Putamen (tissue), 1 donor: Measurements from ENCODE around the gene TSG101.

Experiments used
- DNase-seq: peaks from one replicate; pipeline ENCODE4 v3.0.0-alpha.2; 2016; ENCODE audit warnings: low spot score

The TSG101 gene

DNA sequence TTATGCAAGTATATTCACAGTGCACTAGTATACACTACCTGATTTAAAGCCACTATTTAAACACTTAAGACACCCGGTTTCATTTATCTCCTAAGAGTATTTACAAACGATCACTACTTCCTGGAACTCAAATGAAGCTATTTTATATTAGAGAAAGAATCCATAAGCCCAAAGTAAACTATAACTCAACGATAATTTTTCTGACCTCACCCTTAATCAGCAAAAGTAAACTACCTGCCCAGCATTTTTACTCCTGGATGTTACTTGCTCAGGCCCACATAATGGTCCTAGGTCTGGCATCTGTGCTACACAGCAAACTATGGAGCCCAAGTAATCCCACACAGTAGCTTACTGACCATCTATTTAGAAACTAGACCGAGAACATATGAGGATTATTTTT is 33.4 kb downstream of the TSG101 start:
- DNase-seq: no peak

DNA sequence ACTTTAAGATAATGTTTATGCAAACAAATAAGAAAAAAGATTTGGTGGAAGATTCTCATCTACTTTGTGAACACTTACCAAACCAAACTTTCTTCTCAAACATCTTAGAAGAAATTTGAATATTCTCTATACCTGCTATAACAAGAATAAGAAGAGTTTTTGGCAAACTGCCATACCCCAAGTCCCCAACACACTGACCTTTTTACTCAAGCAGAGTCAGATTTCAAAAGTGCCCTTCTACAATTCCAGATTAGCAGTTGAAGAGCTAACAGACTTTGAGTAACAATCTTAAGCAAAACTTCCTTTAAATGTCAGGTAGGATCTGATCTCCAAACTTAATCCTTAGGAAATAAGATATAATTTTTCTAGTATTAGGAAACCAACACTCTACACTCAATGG is 33.9 kb downstream of the TSG101 start:
- no peak for DNase-seq

DNA sequence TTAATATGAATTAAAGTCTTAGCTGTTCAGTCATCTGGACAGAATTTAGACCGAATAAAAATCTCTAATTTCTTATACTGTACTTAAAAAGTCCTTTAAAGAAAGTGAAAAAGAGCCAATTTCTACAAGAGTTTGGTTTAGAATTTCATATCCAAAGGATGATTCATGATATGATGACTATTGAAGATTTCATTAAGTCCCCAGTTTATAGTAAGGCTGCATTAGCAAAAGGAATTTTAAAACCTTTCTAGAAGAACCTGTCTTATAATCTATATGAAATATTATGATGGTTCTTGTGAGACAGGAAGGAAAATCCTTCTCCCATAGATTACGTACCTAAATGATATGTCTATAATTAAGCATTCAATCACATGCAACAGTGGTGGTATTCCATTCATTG is 34.8 kb downstream of the TSG101 start:
- no peak for DNase-seq

DNA sequence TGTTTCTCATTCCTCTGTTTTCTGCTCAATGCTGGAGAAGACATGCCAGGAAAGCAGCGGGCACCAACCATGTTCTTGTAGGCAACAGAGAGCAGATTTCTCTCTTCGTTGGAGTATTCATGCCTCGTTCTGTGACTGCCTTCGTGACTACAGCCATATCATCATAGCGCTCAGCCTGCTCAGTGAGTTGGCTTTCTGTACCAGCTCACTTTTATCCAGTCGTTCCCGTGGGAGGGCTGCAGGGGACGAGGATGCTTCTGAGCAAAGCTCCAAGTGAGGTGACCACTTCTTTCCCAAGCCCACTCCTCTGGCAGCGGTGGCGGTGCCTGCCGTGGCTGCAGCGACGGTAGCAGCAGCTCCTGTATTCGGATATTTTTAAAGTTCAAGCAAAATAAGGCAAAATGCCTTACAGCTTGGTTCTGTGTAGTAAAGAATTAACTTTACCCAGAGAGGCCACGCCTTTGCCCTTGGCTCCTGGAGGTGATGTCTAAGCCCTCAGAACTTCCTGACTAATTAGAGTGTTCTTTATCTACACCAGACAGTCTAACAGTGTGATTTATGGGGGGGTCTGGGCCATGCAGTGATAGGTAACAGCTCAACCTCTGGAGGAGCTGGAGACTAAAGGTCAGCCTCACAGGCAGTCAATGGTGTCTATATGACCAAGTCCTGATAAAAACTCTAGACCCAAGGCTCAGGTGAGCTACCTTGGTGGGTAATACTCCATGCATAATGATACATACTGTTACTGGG is 35.8 kb downstream of the TSG101 start:
- DNase-seq: no peak

DNA sequence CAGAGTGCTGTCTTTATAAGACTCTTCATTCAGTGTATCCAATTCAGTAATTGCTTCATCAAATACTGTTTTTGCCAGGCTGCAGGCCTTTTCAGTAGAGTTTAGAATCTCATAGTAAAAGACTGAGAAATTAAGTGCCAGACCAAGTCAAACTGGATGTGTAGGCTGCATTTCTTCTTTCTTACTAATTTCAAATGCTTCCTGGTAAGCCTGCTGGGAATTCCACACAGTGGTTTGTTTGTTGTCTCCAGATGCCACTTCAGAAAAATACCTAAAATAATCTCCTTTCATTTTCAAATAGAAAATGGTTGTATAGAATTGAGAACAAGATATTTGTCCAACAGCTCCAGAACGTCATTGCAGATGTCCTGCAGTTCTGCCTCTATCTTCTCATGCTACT is 36.4 kb downstream of the TSG101 start:
- no peak for DNase-seq

DNA sequence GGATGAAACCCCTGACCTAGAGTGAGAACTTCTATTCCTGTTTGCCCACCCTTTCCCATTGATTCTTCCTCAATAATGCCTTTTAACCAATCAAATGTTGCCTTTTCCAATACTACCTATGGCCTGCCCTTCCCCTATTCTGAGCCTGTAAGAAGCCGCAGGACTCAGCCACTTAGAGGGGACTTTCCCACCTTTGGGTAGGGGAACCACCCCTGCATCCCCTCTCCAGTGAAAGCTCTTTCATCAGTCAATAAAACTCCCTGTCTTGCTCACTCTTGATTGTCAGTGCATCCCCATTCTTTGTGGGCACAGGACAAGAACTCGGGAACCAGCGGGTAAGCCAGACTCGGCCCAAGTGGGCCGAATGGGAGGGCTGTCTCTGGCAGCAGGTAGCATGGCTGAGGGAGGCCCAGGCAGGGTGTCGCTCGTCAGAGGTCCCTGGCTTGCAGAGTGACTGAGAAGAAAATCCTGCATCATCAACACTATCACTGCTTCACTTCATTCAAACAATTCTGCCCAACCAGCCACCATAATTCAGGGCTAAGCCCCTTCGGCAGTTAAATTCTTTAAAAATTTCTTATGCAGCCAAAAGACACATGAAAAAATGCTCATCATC is 40.7 kb downstream of the TSG101 start:
- no peak for DNase-seq

DNA sequence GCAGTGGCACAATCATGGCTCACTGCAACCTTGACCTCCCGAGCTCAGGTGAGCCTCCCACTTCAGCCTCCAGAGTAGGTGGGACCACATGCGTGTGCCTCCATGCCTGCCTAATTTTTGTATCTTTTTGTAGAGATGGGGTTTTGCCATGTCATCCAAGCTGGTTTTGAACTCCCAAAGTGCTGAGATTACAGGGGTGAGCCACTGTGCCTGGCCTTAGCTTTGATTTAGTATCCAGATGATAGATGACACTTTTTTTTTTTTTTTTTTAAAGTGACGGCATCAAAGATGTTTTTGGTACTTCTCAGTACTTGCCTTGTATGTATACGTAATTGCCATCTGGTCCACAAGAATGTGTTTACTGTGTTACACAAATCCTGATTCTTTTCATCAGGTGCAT is 47.7 kb downstream of the TSG101 start:
- no peak for DNase-seq

DNA sequence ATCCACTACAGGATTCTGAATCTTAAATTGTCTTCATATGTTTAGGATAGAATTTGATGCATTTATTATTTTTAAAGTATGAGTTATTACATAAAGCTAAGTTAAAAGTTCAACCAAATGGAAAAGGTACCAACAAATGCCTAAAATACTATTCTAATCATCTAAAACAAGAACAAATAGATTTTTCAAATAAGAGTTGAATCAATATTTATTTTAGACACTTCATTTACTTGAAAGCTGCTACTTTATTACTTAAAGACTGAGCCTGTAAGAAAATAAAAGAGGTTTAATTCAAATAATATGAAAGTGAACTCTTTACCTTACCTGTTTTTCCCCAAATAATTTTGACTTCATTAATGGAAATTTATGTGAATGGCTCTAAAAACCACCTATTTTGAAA is 54.2 kb downstream of the TSG101 start:
- DNase-seq: no peak

DNA sequence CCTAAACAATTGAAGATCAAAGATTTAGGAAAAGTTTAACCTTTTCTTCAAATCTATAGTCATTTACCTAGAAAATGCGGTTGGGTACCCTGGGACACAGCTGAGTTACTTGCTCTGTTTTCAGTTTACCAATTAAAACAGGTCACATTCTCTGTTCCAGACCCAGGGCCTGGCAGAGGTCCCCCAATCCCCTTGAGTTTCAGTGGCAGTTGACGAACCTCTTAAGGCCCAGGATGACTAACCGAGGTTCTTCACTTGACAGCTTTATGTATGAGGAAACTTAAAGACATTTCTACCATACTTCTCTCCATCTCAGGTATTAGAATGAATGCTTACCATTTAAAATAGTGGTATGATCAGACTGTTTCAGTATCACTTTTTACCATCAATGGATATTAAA is 54.7 kb downstream of the TSG101 start:
- DNase-seq: no peak

DNA sequence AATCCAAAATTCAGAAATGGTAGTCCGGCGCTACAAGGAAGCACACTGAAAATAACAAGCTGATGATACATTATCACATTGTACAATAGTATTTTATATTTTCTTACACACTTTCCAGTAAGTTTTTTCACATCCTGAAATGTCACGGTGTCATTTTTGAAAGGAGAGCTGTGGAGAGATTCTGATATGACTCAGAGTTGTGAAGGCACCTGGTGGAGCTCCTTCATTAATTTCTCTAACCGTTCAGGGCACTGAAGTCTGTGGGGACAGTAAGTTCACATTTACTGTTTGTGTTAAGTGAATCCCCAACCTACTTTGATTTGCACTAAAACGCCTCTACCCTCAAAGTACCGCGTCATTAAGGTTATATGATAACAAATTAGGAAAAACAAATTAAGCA is 57.8 kb downstream of the TSG101 start:
- DNase-seq: no peak

DNA sequence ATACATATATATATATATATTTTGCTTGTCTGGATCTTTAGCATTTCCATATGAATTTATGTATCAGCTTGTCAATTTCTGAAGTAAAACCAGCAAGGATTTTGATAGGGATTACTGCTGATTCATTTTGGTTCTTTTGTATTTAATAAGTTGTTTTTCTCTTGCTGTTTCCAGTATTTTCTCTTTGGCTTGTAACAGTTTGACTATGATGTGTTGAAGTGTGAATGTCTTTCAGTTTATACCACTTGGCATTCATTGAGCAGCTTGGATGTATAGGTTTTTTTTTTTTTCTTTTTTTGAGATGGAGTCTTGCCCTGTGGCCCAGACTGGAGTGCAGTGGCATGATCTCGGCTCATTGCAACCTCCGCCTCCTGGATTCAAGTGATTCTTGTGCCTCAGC is 58.7 kb downstream of the TSG101 start:
- DNase-seq: no peak

DNA sequence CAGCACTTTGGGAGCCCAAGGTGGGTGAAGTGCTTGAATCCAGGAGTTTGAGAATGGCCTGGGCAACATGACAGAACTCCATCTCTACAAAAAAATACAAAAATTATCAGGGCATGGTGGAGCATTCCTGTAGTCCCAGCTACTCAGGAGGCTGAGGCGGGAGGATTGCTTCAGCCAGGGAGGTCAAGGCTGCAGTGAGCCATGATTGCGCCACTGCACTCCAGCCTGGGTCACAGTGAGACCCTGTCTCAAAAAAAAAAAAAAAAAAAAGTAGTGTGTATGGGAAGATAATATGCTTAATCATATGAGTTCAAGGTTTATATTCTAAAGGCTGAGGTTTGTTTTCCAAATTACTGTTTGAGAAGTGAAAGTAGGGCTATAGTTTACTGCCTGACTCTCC is 60.3 kb downstream of the TSG101 start:
- DNase-seq: no peak

DNA sequence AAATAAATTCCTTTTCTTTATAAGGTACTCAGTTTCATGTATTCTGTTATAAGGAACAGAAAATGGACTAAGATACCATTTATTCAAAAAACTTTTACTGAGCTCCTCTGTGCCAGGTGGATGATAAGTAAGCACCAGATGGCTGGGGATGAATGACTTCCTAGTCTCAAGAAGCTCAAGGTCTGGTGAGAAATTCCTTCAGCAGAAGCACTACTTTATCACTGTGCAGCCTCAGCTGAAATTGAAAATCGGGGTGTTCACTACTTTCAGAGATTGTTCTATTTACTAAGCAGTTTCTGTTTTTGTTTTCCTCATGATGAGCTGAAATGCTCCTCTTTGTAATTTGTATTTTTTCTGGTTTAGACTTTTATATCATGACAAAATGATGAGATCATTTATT is 63.3 kb downstream of the TSG101 start:
- no peak for DNase-seq

DNA sequence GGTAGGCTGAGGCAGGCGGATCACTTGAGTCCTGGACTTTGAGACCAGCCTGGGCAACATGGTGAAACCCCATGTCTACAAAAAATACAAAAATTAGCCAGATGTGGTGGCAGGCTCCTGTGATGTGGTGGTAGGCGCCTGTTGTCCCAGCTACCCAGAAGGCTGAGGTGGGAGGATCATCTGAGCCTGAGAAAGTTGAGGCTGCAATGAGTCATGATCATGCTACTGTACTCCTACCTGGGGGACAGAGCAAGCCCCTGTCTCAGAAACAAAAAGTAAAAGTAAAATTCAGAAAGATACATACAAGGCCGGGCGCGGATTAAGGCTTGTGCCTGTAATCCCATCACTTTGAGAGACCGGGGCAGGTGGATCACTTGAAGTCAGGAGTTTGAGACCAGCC is 64.8 kb downstream of the TSG101 start:
- no peak for DNase-seq

DNA sequence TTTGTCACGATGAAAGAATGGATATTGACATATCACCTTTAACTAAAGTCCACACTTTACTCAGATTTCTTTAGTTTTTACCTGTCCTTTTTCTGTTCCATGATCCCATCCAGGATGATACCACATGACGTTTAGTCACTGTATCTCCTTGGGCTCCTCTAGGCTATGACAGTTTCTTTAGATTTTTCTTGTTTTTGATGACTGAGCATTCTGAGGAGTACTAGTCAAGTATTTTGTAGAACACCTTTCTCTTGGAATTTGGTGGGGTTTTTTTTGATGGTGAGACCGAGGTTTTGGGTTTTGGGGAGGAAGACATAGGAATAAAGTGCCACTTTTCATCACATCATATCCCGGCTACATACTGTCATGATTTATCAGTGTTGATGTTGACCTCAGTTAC is 67.1 kb downstream of the TSG101 start:
- DNase-seq: no peak

DNA sequence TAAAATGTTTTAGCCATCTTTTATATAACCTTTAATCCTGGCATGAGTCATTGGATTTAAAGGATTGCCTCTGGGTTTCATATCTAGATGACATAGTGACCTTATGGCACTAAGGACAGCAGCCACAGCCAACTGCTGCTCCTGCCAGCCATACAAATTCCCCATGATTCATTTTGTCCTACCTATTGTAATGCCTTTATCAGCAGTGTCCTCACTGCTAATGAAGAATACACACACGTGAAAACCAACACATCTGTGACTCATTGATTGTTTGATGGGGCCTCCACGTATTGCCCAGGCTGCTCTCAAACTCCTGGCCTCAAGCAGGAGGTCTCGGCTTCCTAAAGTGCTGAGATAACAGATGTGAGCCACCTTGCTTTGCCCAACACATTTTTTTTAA is 69.3 kb downstream of the TSG101 start:
- DNase-seq: no peak

DNA sequence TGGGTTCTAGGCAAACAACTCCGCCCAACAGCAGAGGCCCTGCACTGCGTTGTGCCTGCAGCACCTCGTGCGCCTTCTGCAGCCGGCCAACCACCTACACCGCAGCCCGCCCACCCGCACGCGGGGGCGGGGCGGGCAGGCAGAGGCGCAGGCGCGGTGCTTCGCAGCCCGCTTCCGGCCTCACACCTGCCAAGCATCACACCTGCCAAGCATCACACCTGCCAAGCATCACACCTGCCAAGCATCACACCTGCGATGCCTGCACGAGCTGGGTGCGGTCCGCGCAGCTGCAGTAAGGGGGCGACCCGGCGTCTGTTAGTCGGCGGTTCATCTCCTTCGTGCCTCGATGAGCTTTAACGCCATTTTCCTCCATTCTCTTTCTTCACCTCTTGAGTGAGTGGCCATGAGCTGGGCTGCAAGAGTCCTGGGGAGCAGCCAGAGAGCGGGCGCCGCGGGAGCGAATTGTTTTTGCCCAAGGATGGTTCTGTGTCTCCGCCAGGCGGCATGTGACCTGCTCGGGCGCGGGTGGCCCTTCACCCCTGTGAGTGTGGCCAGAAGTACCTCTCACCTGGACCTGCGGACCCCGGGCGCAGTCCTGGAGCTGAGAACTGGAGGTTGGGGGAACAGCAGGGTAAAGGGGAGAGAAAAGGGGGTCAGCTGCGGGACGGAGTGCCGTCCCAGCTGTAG is 70.9 kb downstream of the TSG101 start, which contains the start of gene LDHAL6A:
Gene LDHAL6A, plus strand, starts transcription at position 171 of the 687 bp plus-strand sequence. CDS start 825 bp downstream, outside the sequence.
- no peak for DNase-seq

DNA sequence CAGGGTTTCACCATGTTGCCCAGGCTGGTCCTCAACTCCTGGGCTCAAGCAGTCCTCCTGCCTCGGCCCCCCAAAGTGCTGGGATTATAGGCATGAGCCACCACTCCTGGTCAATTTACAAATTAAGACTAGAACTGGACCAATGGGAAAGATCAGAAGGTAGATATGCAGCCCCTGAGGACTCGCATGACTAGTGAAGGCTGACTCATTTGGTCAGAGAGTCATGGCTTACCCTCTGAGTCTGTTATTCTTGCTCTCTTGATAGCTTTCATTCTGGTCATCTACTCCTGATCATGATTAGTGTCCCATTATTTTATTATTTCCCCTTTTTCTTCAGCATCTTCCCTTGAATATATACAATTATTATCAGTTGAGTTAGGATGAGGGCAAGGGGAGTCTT is 73.8 kb downstream of the TSG101 start:
- DNase-seq: no peak

DNA sequence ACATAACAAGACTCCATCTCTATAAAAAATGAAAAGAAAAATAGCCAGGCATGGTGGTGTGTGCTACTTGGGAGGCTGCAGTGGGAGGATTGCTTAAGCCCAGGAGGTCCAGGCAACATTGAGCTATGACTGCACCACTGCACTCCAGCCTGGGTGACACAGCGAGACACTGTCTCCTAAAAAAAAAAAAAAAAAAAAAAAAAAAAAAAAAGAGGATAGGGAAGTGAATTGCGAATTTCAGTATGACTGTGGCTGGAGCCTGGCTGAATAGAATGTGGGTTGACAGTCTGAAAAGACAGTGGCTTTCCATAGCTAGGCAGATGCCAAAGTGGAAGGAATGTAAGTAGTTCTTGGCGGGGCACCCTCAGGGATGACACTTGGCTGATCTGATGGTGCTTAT is 77.5 kb downstream of the TSG101 start:
- no peak for DNase-seq

DNA sequence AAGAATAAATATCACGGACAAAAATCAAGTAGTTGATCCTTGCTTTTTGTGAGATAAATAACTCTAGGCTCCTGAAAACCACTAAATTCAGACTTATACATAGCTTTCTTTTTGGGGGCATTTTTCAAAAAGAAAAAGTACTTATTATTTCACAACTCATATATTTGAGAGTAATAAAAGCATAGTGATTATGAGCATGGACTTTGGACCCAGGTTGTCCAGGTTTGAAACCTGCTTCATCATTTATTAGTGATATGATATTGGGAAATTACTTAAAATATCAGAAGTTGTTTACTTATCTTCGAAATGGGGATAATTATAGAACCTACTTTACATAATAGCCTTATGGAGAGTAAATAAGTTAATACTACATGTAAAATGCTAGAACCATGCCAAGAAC is 88.1 kb downstream of the TSG101 start:
- no peak for DNase-seq
